Subcutaneous abdominal adipose tissue (tissue), 5 donors: ENCODE data around the gene KREMEN1.

Experiments used
- H3K27ac ChIP-seq: one replicate; pipeline ENCODE4 v1.7.0; 2013; ENCODE audit warnings: low read depth, mild to moderate bottlenecking, inconsistent platforms, low read length, moderate library complexity
- H3K27me3 ChIP-seq, 5 donors: one replicate each; pipeline ENCODE4 v1.7.0; 2013; ENCODE audit warnings: low read length in 5 of 5, inconsistent platforms in 1 of 5; ENCODE audit not compliant: control insufficient read depth in 5 of 5, insufficient read depth in 4 of 5
- H3K36me3 ChIP-seq, 5 donors: one replicate each; pipeline ENCODE4 v1.7.0; 2013; ENCODE audit warnings: low read length in 5 of 5; ENCODE audit not compliant: control insufficient read depth in 5 of 5, insufficient read depth in 5 of 5
- H3K4me1 ChIP-seq, 5 donors: one replicate each; pipeline ENCODE4 v1.7.0; 2013; ENCODE audit warnings: low read length in 5 of 5, mild to moderate bottlenecking in 3 of 5, moderate library complexity in 1 of 5; ENCODE audit not compliant: control insufficient read depth in 5 of 5, insufficient read depth in 5 of 5
- H3K4me3 ChIP-seq, 5 donors: one replicate each; pipeline ENCODE4 v1.7.0; 2013; ENCODE audit warnings: low read length in 5 of 5, low read depth in 1 of 5
- H3K9ac ChIP-seq, 5 donors: one replicate each; pipeline ENCODE4 v1.7.0; 2013; ENCODE audit warnings: low read length in 5 of 5, mild to moderate bottlenecking in 4 of 5, moderate library complexity in 3 of 5
- H3K9me3 ChIP-seq, 5 donors: one replicate each; pipeline ENCODE4 v1.7.0; 2013; ENCODE audit warnings: low read length in 5 of 5; ENCODE audit not compliant: control insufficient read depth in 5 of 5
- donor health status: healthy.
- donor health status: healthy.
- donor health status: healthy.
- donor health status: healthy.
- donor health status: healthy.

The KREMEN1 gene, protein sequence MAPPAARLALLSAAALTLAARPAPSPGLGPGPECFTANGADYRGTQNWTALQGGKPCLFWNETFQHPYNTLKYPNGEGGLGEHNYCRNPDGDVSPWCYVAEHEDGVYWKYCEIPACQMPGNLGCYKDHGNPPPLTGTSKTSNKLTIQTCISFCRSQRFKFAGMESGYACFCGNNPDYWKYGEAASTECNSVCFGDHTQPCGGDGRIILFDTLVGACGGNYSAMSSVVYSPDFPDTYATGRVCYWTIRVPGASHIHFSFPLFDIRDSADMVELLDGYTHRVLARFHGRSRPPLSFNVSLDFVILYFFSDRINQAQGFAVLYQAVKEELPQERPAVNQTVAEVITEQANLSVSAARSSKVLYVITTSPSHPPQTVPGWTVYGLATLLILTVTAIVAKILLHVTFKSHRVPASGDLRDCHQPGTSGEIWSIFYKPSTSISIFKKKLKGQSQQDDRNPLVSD

DNA sequence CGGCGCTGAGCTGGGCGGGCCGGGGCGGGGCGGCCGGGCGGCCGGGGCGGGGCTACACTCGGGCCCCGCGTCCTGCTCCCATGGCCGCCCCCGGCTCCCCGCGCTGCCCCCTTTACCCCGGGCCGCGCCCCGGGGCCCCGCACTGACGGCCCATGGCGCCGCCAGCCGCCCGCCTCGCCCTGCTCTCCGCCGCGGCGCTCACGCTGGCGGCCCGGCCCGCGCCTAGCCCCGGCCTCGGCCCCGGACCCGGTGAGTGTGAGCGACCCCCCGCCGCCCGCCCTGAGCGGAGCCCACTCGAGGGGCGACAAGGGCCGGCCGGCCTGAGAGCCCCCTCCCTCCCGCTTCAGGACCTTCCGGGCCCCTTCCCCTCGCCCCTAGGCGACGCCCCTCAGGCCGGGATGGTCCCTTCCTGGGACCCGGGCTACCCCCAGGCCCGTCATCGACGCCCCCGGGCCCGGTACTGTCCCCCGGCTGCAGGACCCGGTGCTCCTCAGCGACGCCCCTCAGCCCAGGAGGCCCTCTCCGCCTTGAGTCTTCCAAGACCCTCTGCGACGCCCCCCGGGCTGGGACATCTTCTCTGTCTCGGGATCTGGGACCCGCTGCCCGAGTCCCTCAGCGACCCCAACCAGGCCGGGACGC, at the start of gene KREMEN1:
Gene KREMEN1, plus strand, starts transcription at position 57 of the 639 bp plus-strand sequence. Its CDS starts 96 bp downstream, at position 153.
- Histone ChIP-seq H3K36me3 (no peaks in the 10 kb centered on the region), H3K9me3 (no peaks in the 10 kb centered on the region), H3K27me3 (peaks cover 0 to 12% (median 4%) of the 10 kb centered on the region in 5 donors), H3K27ac (no peak within 1 kb of the TSS), H3K9ac (peak within 1 kb of the TSS in 4 of 5 donors; percentile 66 to 80 (median 72)), H3K4me3 (peak within 1 kb of the TSS; percentile 51 to 82 (median 73)), H3K4me1 (peaks cover 0 to 34% (median 30%) of the 10 kb centered on the region in 5 donors)

DNA sequence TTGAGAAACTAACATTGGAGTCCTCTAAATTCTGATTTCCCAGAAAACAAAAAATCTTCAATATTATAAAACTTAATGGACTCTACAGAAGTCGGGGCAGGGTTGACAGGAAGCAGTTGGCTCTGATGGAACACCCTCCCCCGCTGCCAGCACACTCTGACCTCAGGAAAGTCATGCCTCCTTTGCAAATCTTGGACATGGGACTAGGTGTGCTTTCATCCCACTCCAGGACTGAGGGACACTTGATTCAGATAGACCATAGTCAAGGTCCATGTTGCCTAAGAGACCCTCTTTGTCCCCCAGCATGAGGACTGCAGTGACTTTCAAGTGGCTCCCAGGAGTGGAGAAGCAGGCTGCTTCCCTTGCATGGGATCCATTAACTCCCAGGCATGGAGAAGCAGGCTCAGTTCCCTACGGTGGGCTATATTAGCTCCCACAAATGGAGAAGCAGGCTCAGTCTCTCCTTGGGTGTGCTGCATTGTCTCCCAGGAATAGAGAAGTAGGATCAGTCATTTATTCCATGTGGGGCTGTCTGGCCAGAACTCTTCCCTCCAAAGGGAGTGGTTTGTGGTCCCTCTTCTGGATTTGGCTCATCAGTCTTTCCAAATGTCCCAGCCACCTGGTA, 49.6 kb upstream of the KREMEN1 start:
- Histone ChIP-seq H3K4me3 (no peak overlapping the region), H3K27ac (no peak overlapping the region), H3K36me3 (no peaks in the 10 kb centered on the region), H3K4me1 (peaks cover 0 to 16% (median 12%) of the 10 kb centered on the region in 5 donors), H3K27me3 (no peaks in the 10 kb centered on the region), H3K9ac (no peak overlapping the region), H3K9me3 (peaks cover 0 to 5% (median 0%) of the 10 kb centered on the region in 5 donors)

DNA sequence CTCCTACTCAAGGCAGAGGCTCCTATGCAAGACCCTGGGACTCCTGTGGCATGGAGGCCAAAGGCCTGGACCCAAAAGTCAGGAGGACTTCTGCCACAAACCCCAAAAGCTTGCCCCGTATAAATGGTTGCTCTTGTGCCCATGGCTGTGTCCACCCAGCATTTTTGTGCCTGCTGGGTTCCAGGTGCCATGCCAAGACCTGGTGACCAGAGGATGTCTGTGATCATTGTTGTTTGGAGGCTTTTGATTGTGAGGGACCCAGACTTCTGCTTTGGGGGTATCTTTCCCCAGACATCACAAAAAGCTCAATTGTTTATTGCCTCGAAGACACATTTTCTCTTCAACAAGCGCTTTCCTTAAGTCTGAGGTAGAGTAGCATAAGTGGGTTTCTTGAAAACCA, 46.3 kb upstream of the KREMEN1 start:
- no peaks in the 10 kb centered on the region for H3K36me3 ChIP-seq
- no peak overlapping the region for H3K27ac ChIP-seq
- H3K27me3 ChIP-seq: no peaks in the 10 kb centered on the region
- H3K4me1 ChIP-seq: peaks cover 0 to 28% (median 25%) of the 10 kb centered on the region in 5 donors
- H3K4me3 ChIP-seq: no peak overlapping the region
- H3K9me3 ChIP-seq: no peaks in the 10 kb centered on the region
- no peak overlapping the region for H3K9ac ChIP-seq

DNA sequence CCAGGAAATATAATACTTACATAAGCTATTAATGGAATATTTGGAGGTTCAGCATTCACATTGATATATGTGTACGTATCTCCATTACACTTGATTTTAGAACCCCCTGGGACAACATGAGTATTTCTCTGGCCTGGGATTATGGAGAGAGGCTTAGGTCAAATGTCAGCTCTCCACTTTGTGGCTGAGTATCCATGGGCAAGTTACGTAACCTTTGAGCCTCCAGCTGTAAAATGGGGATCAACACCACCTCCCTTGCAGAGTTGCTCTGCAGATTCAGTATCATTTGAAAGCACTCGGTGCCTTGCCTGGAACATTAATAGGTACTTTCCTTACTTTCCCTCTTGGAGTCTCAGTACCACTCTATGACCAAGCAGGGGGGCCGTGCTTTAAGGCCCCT, 44.4 kb upstream of the KREMEN1 start:
- no peaks in the 10 kb centered on the region for H3K36me3 ChIP-seq
- H3K4me3 ChIP-seq: no peak overlapping the region
- no peaks in the 10 kb centered on the region for H3K27me3 ChIP-seq
- H3K27ac ChIP-seq: no peak overlapping the region
- no peaks in the 10 kb centered on the region for H3K9me3 ChIP-seq
- peaks cover 0 to 28% (median 26%) of the 10 kb centered on the region in 5 donors for H3K4me1 ChIP-seq
- H3K9ac ChIP-seq: no peak overlapping the region

DNA sequence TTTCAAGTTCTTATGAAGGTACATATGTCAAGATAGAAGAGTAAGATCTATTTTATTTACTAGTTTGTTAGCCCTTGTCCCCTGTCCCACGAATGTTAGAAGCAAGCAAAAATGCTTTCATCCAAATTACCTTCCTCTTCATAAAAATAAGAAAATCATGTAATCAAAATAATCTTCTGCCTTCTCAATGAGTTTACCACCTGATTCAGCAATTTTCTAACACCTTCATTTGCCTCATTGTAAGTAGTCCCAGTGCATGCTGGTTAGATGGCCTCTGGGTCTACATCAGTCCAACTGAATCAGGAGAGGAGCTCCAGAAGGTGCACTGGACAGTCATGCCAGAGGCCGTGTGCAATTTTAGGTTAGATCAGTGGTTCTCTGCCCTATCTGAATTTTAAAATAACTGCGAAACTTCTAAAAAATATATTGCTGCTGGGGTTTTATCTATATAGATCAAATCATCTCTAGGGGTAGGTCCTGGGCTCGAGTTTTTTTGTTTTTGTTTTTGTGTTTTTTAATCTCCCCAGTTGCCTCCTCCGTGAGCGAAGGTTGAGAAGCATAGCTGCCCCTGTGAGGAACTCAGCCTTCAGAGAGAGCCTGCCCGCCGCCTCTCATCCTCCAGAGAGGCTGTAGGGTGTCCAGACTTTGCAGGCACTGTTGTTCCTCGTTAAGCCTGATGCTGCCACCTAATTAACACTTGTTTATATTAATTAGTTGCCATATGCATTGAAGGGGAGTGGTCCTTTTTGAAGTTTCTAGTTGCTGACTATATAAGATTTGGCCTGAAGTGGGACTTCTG, 43.4 kb upstream of the KREMEN1 start:
- Histone ChIP-seq H3K9ac (no peak overlapping the region), H3K27me3 (no peaks in the 10 kb centered on the region), H3K4me1 (peaks cover 0 to 22% (median 20%) of the 10 kb centered on the region in 5 donors), H3K27ac (no peak overlapping the region), H3K4me3 (no peak overlapping the region), H3K36me3 (no peaks in the 10 kb centered on the region), H3K9me3 (no peaks in the 10 kb centered on the region)

DNA sequence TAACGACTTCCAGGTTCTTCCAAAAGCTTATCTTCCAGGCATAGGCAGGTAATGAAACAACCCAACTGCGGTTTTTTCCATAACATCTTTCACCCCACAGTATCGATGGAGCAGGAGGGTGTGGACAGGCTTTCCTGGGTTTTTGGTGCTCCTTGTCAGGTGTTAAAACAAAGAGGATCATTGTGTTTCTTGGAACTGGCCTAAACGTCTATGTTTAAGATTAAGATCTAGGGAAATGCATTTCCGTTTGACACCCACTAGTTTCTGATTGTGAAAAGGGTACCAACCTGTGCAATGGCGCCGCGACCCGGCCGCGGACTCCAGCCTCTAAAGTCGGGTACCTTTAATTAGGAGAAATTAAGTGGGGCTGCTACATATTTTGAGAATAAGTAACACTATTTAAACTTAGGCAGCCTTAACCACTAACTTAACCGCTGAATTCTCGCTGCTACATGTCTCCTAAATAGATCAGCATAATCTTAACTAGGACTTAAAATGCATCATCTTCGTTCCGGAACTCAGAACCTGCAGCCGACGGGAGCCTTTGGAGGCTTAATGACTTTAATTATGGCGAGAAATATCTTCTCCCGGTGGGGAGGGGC, 42.7 kb upstream of the KREMEN1 start:
- Histone ChIP-seq H3K9me3 (no peaks in the 10 kb centered on the region), H3K36me3 (no peaks in the 10 kb centered on the region), H3K4me3 (peak overlapping the region in 4 of 5 donors; percentile 25 to 51 (median 44)), H3K27ac (no peak overlapping the region), H3K4me1 (peaks cover 0 to 22% (median 20%) of the 10 kb centered on the region in 5 donors), H3K9ac (peak overlapping the region in 2 of 5 donors; percentile 16 to 26), H3K27me3 (no peaks in the 10 kb centered on the region)

DNA sequence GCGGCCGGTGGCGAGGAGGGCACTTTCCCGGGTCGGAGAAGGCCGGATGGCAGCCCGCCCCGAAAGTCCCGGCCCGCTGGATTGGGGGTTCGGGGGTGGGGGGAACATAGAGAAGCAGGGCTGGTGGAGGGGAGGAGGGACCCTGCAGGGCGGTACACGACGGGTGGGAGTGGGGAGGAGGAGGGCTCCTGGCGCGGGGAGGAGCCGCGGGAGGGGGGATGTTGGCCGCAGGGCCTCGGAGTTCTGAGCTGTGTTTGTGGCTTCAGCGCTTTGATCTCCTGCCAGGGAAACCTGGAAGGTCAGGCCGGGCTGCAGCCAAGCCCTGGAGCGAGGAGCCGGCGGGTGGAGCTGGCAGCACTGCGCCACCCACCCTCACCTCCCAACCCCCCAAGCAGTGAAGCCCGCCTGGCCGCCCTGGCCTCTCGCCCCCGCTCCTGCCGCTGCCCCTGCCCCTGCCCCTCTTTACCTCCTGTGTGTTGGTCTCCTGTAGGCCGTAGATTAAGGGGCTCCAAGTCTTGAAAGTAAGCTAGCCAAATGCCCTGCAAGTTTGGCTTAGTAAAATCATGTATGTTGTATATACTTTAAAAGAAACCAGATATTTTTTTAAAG, 42.1 kb upstream of the KREMEN1 start:
- Histone ChIP-seq H3K4me1 (peaks cover 0 to 22% (median 20%) of the 10 kb centered on the region in 5 donors), H3K27me3 (no peaks in the 10 kb centered on the region), H3K36me3 (no peaks in the 10 kb centered on the region), H3K9ac (peak overlapping the region in 3 of 5 donors; percentile 16 to 37 (median 26)), H3K4me3 (peak overlapping the region in 4 of 5 donors; percentile 36 to 51 (median 44)), H3K27ac (peak overlapping the region; percentile 46), H3K9me3 (no peaks in the 10 kb centered on the region)

DNA sequence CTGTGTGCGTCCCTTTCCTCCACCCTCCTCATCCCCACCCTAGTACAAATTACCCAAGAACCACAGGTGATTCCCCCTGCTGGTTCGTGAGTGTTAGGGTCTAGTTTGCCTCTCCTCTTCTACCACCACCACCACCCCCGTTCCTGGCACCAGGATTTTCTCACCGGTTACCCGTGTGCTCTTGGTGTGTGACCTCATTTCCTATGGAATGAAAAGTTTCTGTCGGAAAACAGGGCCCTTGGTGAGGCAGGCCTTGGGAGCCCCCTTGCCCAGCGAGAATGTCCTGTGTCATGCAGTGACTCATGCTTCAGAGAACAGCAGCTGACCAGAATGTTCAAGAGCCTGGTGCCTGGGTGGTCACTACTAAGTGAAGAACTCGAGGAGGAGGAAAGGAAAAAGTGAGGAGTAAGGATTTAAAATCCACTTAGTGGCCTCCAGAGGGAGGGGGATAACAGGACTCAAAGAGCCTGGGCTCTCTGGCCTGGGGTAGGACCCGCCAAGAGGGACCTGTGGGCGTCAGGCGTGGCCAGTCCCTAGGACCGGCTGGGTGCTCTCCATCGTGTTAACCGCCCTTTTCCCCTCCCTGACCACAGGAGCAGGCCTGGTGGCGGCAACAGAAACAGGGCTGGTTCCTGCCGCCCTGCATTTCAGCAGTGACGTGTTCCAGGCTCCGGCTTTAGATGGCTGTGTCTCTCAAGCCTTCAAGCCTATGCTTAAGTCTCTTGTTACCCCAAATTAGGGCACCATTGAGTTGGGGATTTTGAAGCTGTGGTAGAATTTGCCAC, 41.4 kb upstream of the KREMEN1 start:
- peaks cover 0 to 22% (median 20%) of the 10 kb centered on the region in 5 donors for H3K4me1 ChIP-seq
- no peaks in the 10 kb centered on the region for H3K9me3 ChIP-seq
- H3K36me3 ChIP-seq: no peaks in the 10 kb centered on the region
- H3K27ac ChIP-seq: peak overlapping the region; percentile 46
- H3K9ac ChIP-seq: peak overlapping the region in 2 of 5 donors; percentile 0 to 37
- peak overlapping the region in 3 of 5 donors; percentile 36 to 45 (median 42) for H3K4me3 ChIP-seq
- H3K27me3 ChIP-seq: no peaks in the 10 kb centered on the region
